Parathyroid adenoma (tissue), 2 donors: ENCODE measurements around the gene OR10C1.

Experiments used
- H2AFZ ChIP-seq: fragments of 300-600 bp; sonication (generic); one replicate; pipeline ENCODE4 v1.7.0; 2017; ENCODE audit warnings: antibody characterized with exemption, mild to moderate bottlenecking
- H3K27ac ChIP-seq: fragments of 300-600 bp; sonication (generic); one replicate; pipeline ENCODE4 v1.7.0; 2017
- H3K27me3 ChIP-seq: fragments of 300-600 bp; sonication (generic); one replicate; pipeline ENCODE4 v1.7.0; 2017; ENCODE audit warnings: low read length; ENCODE audit not compliant: control insufficient read depth, insufficient read depth
- H3K36me3 ChIP-seq: fragments of 300-600 bp; sonication (generic); one replicate; pipeline ENCODE4 v1.7.0; 2017; ENCODE audit warnings: low read length; ENCODE audit not compliant: control insufficient read depth, insufficient read depth
- H3K4me1 ChIP-seq: fragments of 300-600 bp; sonication (generic); one replicate; pipeline ENCODE4 v1.7.0; 2017; ENCODE audit warnings: control low read depth
- H3K4me2 ChIP-seq: fragments of 300-600 bp; sonication (generic); one replicate; pipeline ENCODE4 v1.7.0; 2017; ENCODE audit warnings: low read length
- H3K4me3 ChIP-seq: fragments of 300-600 bp; sonication (generic); one replicate; pipeline ENCODE4 v1.7.0; 2017; ENCODE audit warnings: low read depth, low read length
- H3K79me2 ChIP-seq: fragments of 300-600 bp; sonication (generic); one replicate; pipeline ENCODE4 v1.7.0; 2017; ENCODE audit warnings: control low read depth
- H3K9ac ChIP-seq: fragments of 300-600 bp; sonication (generic); one replicate; pipeline ENCODE4 v1.7.0; 2017; ENCODE audit warnings: mild to moderate bottlenecking
- H3K9me3 ChIP-seq: fragments of 300-600 bp; sonication (generic); one replicate; pipeline ENCODE4 v1.7.0; 2017; ENCODE audit warnings: low read length; ENCODE audit not compliant: control insufficient read depth
- TF ChIP-seq, protein P1 (sequence below): fragments of 300-600 bp; sonication (generic); IDR thresholded peaks from one replicate; pipeline ENCODE4 v1.7.0; 2017; ENCODE audit warnings: antibody characterized with exemption, mild to moderate bottlenecking
- donor health status: primary hyperparathyroidism.

OR10C1 gene

DNA sequence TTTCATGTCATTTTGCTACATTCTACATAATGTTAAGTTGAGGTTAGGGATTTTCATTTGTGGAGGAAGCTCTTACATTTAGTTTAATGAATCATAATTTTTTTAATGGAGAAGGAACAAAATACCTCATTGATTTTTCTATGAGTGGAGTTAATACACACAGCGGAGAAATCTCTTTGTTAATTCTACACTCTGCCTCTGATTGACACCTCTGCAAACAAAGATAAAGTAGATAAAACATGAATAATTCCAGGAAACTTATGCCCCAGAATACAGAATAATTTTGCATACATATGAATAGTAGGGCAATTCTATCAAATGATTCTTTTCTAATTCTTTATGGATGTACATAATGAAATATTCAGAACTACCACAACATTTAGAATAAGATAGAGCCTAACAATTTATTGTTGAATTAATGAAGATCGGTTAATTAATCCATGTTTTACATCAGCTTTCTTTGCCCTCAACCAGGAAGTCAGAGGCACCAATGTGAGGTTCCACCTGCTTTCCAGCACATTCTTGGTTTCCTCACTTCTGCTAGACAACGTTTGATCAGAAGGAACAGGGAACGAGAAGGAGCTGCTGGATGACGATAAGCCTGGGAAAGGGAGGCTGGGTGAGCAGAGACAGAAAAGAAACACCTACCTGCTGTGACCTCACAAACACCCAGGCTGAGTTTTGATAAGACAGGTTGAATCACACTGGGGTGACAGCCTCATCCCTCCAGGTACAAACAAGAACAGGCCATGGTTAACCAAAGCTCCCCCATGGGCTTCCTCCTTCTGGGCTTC is 22.1 kb downstream of the OR10C1 start:
- no peaks in the 10 kb centered on the region for H3K27me3 ChIP-seq
- H3K79me2 ChIP-seq = no peaks in the 10 kb centered on the region
- TF ChIP-seq, protein P1, sequence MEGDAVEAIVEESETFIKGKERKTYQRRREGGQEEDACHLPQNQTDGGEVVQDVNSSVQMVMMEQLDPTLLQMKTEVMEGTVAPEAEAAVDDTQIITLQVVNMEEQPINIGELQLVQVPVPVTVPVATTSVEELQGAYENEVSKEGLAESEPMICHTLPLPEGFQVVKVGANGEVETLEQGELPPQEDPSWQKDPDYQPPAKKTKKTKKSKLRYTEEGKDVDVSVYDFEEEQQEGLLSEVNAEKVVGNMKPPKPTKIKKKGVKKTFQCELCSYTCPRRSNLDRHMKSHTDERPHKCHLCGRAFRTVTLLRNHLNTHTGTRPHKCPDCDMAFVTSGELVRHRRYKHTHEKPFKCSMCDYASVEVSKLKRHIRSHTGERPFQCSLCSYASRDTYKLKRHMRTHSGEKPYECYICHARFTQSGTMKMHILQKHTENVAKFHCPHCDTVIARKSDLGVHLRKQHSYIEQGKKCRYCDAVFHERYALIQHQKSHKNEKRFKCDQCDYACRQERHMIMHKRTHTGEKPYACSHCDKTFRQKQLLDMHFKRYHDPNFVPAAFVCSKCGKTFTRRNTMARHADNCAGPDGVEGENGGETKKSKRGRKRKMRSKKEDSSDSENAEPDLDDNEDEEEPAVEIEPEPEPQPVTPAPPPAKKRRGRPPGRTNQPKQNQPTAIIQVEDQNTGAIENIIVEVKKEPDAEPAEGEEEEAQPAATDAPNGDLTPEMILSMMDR = no peak
- no peaks in the 10 kb centered on the region for H3K36me3 ChIP-seq
- H3K9me3 ChIP-seq = no peaks in the 10 kb centered on the region
- H3K4me3 ChIP-seq = no peak overlapping the region
- no peaks in the 10 kb centered on the region for H3K4me1 ChIP-seq
- H3K27ac ChIP-seq = no peak overlapping the region
- H3K4me2 ChIP-seq = no peak overlapping the region
- H2AFZ ChIP-seq = no peak overlapping the region
- H3K9ac ChIP-seq = no peak overlapping the region

DNA sequence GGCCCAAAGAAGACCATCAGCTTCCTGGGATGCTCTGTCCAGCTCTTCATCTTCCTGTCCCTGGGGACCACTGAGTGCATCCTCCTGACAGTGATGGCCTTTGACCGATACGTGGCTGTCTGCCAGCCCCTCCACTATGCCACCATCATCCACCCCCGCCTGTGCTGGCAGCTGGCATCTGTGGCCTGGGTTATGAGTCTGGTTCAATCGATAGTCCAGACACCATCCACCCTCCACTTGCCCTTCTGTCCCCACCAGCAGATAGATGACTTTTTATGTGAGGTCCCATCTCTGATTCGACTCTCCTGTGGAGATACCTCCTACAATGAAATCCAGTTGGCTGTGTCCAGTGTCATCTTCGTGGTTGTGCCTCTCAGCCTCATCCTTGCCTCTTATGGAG is 22.9 kb downstream of the OR10C1 start:
- no peaks in the 10 kb centered on the region for H3K4me1 ChIP-seq
- H3K4me3 ChIP-seq = no peak overlapping the region
- no peak overlapping the region for H3K4me2 ChIP-seq
- no peak overlapping the region for H2AFZ ChIP-seq
- H3K27me3 ChIP-seq = no peaks in the 10 kb centered on the region
- no peaks in the 10 kb centered on the region for H3K36me3 ChIP-seq
- TF ChIP-seq, protein P1 = no peak
- no peak overlapping the region for H3K9ac ChIP-seq
- H3K79me2 ChIP-seq = no peaks in the 10 kb centered on the region
- no peaks in the 10 kb centered on the region for H3K9me3 ChIP-seq
- H3K27ac ChIP-seq = no peak overlapping the region

DNA sequence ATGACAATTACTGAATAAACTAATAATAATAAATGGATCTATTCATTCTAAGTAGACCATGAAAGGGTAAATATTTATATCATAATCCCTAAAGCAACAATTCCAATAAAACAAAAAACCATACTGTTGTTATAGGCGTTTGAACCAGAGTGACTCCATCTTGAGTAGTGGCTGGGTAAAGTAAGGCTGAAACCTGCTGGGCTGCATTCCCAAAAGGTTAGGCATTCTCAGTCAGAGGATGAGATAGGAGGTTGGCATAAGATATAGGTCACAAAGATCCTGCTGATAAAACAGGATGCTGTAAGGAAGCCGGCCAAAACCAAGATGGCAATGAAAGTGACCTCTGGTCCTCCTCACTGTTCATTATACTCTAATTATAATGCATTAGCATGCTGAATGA is 26.2 kb downstream of the OR10C1 start:
- no peak overlapping the region for H3K9ac ChIP-seq
- H3K36me3 ChIP-seq = no peaks in the 10 kb centered on the region
- H3K79me2 ChIP-seq = no peaks in the 10 kb centered on the region
- H3K9me3 ChIP-seq = no peaks in the 10 kb centered on the region
- no peaks in the 10 kb centered on the region for H3K4me1 ChIP-seq
- H3K27me3 ChIP-seq = no peaks in the 10 kb centered on the region
- no peak overlapping the region for H3K27ac ChIP-seq
- no peak overlapping the region for H3K4me3 ChIP-seq
- no peak overlapping the region for H3K4me2 ChIP-seq
- TF ChIP-seq, protein P1 = no peak
- H2AFZ ChIP-seq = no peak overlapping the region

DNA sequence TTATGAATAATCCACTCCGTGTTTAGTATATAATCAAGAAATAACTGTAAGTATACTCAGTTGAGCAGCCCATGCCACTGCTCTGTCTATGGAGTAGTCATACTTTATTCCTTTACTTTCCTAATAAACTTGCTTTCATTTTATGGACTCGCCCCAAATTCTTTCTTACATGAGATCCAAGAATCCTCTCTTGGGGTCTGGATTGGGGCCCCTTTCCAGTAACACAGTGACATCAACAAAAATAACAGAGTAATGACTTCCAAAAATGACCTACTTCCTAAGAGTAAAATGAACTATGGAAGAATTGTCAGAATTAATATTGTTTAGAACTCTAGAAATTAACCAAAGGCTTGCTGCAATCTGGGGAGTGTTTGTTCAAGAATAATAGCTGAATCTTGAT is 26.7 kb downstream of the OR10C1 start:
- no peak overlapping the region for H3K9ac ChIP-seq
- H3K79me2 ChIP-seq = no peaks in the 10 kb centered on the region
- TF ChIP-seq, protein P1 = no peak
- H3K36me3 ChIP-seq = no peaks in the 10 kb centered on the region
- H3K27ac ChIP-seq = no peak overlapping the region
- no peaks in the 10 kb centered on the region for H3K4me1 ChIP-seq
- H3K9me3 ChIP-seq = no peaks in the 10 kb centered on the region
- no peak overlapping the region for H2AFZ ChIP-seq
- H3K4me3 ChIP-seq = no peak overlapping the region
- no peaks in the 10 kb centered on the region for H3K27me3 ChIP-seq
- H3K4me2 ChIP-seq = no peak overlapping the region

DNA sequence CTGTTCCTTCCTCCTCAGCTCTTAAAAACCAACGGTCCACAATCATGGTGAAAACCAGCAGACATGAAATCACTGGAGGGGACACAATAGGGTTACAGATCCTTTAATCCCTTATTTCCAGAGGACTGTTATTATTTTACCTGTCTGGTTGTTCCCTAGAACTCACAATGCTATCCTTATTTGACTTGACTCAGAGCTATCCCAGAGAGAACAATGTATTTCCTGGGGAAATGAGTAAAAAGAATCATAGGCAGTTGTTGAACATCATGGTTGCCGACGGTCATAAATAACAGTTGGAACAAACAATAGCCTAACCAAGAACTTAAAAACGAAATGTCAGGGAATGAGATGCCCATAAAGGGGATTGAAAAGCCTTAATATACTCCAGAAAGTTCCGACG is 27.1 kb downstream of the OR10C1 start:
- no peak overlapping the region for H3K4me3 ChIP-seq
- H3K4me2 ChIP-seq = no peak overlapping the region
- H3K36me3 ChIP-seq = no peaks in the 10 kb centered on the region
- no peak overlapping the region for H3K9ac ChIP-seq
- H3K4me1 ChIP-seq = no peaks in the 10 kb centered on the region
- H3K27ac ChIP-seq = no peak overlapping the region
- no peaks in the 10 kb centered on the region for H3K9me3 ChIP-seq
- H2AFZ ChIP-seq = no peak overlapping the region
- H3K27me3 ChIP-seq = no peaks in the 10 kb centered on the region
- TF ChIP-seq, protein P1 = no peak
- no peaks in the 10 kb centered on the region for H3K79me2 ChIP-seq
